Liver (tissue), 3 donors: ENCODE results near the gene DMD.

Source experiments
- JUND ChIP-seq, 2 donors: IDR thresholded peaks; 2 replicates each; pipeline ENCODE4 v1.6.1; 2016; ENCODE audit warnings: antibody characterized with exemption in 2 of 2
- RAD21 ChIP-seq, 2 donors: IDR thresholded peaks; 2 replicates each; pipeline ENCODE4 v1.6.1; 2016; ENCODE audit warnings: antibody characterized with exemption in 2 of 2, mild to moderate bottlenecking in 2 of 2
- YY1 ChIP-seq: IDR thresholded peaks from 2 replicates; pipeline ENCODE4 v1.6.1; 2016; ENCODE audit warnings: antibody characterized with exemption, mild to moderate bottlenecking
- TF ChIP-seq, protein P1 (sequence below): fragments of 150-350 bp; IDR thresholded peaks from 2 replicates; pipeline ENCODE4 v1.5.1; 2017; ENCODE audit warnings: improper control_type of control experiment, low read depth, low read length; ENCODE audit not compliant: missing input control
- TF ChIP-seq, protein P2 (sequence below): IDR thresholded peaks from 2 replicates; pipeline ENCODE4 v1.6.1; 2016; ENCODE audit warnings: antibody characterized with exemption, mild to moderate bottlenecking
- TF ChIP-seq, protein P3 (sequence below): IDR thresholded peaks from 2 replicates; pipeline ENCODE4 v1.6.1; 2016; ENCODE audit warnings: antibody characterized with exemption
- donor health status: healthy.
- donor health status: healthy.

DNA sequence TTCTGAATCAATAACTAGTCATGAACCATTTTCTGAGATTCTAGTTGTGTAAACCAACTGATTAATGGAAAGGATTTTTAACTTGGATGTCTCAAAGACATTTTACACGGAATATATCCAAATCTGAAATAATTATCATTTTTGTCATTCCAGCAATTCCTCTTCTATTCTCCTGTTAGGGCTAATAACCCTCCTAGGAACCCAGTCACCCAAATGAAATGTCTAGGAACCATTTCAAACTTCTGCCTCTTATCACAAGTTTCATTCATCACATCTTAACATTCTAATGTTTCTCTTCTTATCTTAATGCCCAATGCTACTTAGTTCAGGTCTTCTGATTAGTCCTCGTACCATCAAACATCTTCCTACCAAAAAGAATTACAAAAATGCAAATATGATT lies 639.8 kb downstream of the DMD start:
- TF ChIP-seq, protein P1, sequence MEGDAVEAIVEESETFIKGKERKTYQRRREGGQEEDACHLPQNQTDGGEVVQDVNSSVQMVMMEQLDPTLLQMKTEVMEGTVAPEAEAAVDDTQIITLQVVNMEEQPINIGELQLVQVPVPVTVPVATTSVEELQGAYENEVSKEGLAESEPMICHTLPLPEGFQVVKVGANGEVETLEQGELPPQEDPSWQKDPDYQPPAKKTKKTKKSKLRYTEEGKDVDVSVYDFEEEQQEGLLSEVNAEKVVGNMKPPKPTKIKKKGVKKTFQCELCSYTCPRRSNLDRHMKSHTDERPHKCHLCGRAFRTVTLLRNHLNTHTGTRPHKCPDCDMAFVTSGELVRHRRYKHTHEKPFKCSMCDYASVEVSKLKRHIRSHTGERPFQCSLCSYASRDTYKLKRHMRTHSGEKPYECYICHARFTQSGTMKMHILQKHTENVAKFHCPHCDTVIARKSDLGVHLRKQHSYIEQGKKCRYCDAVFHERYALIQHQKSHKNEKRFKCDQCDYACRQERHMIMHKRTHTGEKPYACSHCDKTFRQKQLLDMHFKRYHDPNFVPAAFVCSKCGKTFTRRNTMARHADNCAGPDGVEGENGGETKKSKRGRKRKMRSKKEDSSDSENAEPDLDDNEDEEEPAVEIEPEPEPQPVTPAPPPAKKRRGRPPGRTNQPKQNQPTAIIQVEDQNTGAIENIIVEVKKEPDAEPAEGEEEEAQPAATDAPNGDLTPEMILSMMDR = no peak
- TF ChIP-seq, protein P2, sequence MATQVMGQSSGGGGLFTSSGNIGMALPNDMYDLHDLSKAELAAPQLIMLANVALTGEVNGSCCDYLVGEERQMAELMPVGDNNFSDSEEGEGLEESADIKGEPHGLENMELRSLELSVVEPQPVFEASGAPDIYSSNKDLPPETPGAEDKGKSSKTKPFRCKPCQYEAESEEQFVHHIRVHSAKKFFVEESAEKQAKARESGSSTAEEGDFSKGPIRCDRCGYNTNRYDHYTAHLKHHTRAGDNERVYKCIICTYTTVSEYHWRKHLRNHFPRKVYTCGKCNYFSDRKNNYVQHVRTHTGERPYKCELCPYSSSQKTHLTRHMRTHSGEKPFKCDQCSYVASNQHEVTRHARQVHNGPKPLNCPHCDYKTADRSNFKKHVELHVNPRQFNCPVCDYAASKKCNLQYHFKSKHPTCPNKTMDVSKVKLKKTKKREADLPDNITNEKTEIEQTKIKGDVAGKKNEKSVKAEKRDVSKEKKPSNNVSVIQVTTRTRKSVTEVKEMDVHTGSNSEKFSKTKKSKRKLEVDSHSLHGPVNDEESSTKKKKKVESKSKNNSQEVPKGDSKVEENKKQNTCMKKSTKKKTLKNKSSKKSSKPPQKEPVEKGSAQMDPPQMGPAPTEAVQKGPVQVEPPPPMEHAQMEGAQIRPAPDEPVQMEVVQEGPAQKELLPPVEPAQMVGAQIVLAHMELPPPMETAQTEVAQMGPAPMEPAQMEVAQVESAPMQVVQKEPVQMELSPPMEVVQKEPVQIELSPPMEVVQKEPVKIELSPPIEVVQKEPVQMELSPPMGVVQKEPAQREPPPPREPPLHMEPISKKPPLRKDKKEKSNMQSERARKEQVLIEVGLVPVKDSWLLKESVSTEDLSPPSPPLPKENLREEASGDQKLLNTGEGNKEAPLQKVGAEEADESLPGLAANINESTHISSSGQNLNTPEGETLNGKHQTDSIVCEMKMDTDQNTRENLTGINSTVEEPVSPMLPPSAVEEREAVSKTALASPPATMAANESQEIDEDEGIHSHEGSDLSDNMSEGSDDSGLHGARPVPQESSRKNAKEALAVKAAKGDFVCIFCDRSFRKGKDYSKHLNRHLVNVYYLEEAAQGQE = no peak
- TF ChIP-seq RAD21 (IDR thresholded peaks at IDR 0.05) (no peak), JUND (IDR thresholded peaks at IDR 0.05) (no peak), YY1 (no peak)
- TF ChIP-seq, protein P3, sequence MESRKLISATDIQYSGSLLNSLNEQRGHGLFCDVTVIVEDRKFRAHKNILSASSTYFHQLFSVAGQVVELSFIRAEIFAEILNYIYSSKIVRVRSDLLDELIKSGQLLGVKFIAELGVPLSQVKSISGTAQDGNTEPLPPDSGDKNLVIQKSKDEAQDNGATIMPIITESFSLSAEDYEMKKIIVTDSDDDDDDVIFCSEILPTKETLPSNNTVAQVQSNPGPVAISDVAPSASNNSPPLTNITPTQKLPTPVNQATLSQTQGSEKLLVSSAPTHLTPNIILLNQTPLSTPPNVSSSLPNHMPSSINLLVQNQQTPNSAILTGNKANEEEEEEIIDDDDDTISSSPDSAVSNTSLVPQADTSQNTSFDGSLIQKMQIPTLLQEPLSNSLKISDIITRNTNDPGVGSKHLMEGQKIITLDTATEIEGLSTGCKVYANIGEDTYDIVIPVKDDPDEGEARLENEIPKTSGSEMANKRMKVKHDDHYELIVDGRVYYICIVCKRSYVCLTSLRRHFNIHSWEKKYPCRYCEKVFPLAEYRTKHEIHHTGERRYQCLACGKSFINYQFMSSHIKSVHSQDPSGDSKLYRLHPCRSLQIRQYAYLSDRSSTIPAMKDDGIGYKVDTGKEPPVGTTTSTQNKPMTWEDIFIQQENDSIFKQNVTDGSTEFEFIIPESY = no peak
